Measurements from ENCODE around the gene ZNF573.
"Not testable (repeated sequence)": the region's sequence is repeated elsewhere in the genome, so short reads cannot be mapped to it uniquely, and the experiment has no call there.

ZNF573 gene

DNA sequence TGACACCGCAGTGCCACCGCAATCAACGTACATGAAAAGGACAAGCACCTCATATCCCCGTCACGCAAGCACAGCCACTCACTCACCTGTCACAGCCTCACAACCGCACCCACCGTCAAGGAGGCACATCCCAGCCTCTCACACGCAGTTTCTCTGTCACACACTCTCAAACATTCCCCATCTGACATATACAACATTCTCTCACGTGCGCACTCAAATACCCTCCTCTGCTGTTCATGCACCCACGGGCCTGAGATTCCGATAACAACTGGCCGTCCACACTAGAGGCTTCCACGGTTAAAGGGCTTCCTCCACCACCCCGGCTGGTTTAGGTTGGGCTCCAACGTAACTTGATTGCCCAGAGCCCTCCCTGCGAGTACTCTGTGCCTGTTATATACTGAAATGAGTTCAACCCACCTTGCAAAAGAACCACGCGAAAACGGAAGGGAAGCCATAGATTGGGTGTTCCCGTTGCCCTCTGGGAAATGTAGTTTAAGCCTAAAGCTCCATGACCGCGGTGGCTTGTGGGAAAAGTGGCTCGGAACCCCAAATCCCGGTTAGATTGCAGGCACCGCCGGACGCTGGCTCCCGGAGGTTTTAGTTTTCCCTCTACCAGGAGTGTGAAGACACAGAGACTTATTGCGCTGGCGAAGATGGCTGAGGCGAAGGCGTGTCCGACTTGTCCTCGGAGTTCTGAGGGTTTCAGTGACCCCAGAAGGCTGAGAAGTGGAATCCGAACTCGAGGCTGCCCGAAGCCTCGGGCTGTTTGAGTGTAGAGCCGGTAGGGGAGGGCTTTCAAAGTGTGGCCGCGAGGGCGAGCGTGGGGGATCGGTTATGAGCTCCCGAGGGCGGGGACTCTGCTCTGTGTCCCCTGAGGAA, at the start of gene ZNF573:
TSS of gene ZNF573 (minus strand) at position 460 of the 879 bp plus-strand sequence. CDS start 5,857 bp downstream, outside the sequence.
- DNase-seq = peak; percentile 97

DNA sequence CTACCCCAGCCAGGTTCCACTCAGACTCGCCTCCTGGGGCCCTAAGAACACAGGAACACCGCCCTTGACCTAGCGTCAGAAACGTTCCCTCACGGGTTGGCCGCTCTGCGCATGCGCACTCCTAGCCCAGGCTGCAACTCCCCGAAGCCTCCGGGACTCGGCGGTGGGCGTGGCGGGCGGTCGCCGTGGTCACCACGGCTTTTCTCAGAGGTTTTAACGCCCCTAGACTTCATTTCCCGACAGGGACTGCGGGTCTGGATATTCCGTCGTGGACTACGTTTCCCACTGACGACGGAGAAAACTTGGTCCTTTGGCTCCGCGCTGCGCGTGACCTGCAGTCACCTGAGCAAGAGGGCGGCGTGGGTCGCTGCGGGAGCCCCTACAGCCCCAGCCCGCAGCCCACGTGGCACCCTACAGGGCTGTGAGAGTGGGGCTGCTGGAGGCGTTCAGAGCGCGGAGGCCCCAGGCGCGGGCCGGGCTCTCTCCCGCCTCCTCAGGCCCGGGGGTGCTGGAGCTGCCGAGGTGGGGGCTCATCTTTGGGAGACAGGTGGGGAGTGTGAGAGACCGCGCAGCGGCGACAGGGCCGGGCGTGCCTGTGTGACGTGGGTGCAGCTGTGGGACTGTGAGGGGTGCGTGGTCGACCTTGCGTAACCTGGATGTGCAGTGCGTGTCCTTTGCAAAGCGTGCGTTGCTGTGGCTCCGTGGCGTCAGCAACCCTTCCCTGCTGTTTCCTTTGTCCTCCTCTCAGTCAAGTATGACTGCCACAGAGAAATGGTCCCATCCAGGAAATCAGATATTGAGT, 38.0 kb upstream of the ZNF573 start:
- DNase-seq = peak; percentile 94

DNA sequence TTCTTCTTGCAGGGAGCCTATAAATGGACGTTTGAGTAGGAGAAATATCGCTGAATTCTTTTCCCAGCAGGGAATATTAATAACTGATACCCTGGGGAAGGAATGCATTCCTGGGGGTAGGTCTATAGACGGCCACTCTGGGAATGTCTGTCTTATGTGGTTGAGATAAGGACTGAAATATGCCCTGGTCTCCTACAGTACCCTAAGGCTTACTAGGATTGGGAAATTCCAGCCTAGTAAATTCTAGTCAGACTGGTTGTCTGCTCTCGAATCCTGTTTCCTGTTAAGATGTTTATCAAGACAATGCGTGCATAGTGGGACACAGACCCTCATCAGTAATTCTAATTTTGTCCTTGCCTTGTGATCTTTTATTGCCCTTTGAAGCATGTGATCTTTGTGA, 36.2 kb upstream of the ZNF573 start:
- not testable (repeated sequence) for DNase-seq

DNA sequence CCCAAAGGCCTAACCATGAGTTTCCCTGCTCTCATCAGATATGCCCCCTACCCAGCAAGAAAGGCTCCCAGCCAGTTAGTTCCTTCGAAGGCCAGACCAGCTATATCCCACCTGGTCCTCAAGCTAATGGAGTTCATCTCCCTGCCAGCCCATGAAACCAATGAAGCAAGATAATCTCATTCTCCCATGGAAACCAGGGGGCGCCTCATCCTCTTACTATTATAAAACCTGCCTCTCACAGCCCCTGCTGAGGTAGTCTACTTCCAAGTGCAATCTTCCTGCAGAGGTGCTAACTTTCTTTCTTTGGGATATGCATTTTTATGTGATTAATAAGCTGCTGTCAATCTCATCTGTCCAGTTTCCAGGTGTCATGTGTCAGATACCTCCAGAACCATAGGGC, 34.0 kb upstream of the ZNF573 start:
- no peak for DNase-seq

DNA sequence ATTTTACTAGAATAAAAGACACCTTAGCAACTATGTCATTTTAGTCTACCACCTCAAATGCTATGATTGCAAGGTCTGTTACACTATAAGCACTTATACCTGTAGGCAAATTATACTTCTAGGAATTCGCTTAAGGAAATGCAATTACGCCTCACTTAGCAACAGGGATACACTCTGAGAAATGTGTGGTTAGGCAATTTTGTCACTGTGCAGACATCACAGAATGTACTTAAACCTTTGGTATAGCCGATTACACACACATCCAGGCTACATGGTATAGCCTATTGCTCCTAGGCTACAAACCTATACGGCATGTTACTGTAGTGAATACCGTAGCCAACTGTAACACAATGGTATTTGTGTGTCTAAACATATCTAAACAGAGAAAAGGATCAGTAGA, 30.0 kb upstream of the ZNF573 start:
- DNase-seq = no peak

DNA sequence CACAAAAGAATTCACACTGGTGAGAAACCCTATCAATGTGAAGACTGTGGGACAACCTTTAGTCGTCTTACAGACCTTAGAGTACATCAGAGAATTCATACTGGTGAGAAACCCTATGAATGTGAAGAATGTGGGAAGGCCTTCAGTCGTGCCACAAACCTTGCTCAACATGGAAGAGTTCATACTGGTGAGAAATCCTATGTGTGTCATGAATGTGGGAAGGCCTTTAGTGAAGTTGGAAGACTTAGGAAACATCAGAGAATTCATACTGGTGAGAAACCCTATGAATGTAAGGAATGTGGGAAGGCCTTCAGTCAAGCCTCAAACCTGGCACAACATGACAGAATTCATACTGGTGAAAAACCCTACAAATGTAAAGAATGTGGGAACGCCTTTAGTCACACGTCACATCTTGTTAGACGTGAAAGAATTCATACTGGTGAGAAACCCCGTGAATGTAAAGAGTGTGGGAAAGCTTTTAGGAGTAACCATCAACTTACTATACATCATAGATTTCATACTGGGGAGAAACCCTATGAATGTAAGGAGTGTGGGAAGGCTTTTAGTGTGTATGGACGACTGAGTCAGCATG, 24.0 kb upstream of the ZNF573 start:
- no peak for DNase-seq

DNA sequence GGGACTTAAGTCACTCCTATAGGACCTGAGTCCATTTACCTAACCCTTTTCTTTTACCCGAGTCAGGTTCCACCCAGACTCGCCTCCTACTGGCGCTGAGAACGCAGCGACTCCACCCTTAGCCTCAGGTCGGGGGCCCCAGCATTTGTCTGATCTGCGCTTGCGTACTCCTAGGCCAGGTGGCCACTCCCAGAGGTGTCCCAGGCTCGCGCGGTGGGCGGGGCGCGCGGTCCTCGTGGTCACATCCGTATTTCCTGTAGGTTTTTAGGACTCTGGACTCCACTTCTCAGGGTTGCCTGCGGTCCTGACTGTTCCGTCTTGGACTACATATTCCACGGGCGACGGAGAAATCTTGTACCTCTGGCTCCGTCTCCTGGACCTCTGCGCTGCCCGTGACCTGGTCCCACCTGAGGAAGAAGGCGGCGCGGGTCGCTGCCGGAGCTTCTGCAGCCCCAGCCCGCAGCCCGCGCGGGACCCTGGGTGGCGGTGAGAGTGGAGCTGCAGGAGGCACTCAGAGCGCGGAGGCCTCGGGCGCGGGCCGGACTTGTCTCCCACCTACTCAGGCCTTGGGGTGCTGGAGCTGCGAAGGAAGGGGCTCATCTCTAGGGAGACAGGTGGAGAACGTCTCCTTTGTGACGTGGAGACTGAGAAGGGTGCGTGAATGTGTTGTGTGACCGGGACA, 11.0 kb upstream of the ZNF573 start:
- no peak for DNase-seq

DNA sequence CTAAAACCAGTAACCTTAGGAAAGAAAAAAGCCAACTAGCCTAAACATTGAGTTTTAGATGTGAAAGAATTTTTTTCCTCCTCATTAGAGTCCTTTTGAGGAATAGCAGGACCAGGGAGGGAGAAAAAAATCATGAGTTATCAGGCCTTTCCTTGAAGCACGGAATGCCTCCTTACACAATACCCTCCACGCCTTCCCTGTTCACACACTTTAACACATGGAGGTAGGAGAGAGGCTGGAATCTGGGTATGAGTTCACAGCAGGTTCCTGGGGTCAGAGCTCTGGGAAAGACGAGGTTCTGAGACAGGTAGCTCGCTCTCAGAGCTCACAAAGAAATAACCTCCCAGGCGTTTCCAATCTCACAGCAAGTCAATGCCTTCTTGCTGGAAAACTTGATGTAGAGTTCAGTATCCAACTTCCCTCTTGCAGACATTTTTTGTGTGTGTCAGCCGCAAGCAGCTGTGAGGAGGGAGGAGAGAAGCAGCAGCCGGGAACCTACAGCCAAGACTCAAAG, 716 bp downstream of the ZNF573 start:
- DNase-seq = no peak

DNA sequence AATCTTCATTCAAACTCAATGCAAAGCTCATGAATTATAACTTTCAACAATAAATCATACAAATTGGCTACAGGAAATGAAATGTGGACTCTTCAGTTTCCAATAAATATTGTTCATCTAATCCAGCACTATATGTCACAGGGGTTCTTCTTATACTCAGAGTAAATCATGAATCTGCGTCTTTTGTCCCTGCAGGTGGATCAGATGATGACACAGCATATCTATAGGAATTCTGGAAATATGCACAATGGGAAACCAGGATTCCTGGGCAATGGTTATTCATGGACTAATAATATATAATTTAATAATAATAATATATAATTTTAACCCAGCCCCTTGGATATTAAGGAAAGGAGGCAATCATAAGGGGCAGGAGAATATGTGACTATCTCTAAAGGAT, 8.4 kb downstream of the ZNF573 start:
- DNase-seq = no peak

DNA sequence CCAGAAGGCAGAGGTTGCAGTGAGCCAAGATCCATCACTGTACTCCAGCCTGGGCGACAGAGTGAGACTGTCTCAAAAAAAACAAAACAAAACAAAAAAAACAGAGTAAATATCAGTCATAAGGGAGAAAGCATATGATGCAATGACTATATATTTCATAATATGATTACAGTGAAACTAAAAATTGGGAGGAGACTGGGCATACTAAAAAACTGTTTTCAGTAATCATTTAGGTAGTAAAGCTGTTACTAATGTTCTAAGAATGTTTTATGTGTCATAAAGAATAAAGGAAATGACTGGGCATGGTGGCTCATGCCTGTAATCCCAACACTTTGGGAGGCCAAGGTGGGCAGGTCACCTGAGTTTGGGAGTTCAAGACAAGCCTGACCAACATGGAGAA, 15.9 kb downstream of the ZNF573 start:
- no peak for DNase-seq

DNA sequence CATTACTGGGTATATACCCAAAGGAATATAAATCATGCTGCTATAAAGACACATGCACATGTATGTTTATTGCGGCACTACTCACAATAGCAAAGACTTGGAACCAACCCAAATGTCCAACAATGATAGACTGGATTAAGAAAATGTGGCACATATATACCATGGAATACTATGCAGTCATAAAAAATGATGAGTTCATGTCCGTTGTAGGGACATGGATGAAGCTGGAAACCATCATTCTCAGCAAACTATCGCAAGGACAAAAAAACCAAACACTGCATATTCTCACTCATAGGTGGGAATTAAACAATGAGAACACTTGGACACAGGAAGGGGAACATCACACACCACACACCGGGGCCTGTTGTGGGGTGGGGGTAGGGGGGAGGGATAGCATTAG, 21.7 kb downstream of the ZNF573 start:
- DNase-seq = not testable (repeated sequence)

DNA sequence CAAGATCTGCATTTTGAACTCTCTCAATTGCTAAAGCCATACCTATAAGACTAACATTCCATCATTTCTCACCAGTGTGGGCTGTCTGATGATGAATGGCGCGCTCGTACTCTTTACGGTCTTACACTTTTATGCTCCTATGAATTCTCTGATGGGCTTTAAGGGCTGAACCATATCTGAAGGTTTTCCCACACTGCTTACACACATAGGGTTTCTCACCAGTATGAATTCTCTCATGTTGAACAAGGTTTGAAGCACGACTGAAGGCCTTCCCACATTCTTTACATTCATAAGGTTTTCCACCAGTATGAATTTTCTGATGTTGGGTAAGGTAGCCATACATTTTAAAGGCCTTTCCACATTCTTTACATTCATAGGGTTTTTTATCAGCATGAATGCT, 41.0 kb downstream of the ZNF573 start:
- no peak for DNase-seq

DNA sequence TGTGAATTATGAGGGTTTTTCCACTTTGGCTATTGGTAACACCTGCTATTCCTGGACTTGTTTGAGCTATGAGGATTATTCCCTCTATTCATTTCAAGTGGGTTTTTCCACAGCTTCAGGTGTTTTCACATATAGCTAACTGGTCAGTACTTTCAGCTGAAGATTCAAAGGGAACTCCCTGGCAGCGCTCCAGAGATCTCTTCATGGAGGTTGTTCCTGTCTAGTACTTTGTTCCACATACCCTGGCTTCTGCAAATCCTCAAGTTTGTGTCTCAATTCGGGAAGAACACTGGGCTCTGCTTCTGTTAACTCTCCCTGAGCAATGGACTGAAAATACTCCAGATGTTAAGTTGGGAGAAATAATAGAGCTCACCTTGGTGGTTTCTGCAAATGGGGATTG, 54.2 kb downstream of the ZNF573 start:
- no peak for DNase-seq

DNA sequence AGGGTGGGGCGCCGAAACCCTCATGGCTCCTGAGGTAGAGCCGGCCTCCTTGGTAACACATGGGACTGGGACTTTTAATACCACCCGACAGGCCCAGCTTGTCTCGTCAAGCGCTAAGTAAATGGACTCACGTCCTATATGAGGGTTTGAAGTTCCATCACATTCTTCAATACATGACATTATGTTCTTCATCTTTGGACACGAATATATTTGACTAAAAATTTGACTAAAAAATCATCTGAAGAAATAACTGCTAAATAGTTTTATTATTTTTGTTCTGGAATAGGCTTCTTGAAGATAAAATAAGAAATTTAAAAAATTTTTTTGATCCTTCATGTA, 59.5 kb downstream of the ZNF573 start:
- DNase-seq = no peak

DNA sequence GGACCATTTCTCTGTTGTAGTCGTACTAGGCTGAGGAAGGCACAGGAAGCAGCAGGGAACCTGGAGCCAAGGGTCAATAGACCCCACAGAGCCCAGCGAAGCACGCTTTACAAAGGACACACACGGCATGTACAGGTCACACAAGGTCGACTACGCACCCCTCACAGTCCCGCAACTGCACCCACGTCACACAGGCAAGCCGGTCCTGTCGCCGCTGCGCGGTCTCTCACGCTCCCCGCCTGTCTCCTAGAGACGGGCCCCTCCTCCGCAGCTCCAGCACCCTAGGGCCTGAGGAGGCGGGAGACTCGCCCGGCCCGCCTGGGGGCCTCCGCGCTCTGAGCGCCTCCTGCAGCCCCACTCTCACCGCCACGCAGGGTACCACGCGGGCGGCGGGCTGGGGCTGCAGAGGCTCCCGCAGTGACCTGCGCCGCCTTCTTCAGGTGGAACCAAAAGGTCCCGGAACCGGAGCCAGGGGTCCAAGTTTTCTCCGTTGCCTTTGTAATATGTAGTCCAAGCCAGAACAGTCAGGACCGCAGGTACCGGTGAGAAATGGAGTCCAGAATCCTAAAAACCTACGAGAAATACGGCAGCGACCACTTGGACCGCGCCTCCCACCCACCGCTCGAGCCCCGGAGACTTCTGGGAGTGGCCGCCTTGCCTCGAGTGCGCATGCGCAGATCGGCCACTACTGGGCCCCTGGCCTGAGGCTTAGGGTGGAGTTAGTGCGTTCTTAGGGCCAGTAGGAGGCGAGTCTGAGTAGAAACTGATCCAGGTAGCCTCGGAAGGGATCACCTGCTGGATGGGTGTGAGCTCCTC, 60.1 kb downstream of the ZNF573 start, which contains the start of gene ZNF607:
TSS of gene ZNF607 (minus strand) at position 651 of the 816 bp plus-strand sequence. CDS start 8,143 bp downstream, outside the sequence.
- DNase-seq = peak; percentile 97

DNA sequence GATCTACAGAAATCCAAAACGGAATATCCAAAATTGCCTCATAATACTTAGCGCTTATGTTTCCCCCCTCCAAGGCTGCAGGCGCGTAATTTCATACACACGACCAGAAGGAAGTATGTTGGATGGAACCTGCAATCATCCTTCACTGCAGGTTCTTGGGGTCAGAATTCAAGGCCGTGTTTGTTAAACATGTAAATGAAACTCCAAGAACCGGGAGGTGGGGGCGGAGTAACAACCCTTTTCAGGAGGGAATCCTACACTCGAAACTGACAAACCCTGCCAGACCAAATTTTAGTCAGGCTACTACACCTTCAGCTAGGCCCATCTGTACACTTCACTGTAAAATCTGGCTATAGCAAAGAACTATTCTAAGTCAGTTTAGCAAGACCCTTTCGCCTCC, 61.1 kb downstream of the ZNF573 start:
- peak; percentile 1 for DNase-seq

DNA sequence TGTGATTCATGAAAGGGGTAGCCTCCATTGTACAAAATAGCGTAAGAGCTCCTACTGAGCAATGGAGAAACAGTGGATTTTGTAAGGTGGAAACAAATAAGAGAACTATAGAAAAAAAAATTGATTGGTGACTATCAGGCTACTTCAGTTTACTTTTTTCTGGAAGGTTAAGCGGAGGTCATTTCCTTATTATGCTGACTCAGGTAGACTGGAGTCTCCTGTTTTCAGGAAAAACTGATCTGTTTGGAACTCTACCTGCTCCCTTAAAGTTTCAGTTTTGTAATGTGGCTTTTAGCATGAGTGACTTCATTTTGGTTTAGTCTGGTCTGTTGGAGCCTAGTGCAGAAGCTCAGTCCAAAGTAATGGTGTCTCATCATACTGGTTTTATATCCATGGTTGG, 63.2 kb downstream of the ZNF573 start:
- no peak for DNase-seq

DNA sequence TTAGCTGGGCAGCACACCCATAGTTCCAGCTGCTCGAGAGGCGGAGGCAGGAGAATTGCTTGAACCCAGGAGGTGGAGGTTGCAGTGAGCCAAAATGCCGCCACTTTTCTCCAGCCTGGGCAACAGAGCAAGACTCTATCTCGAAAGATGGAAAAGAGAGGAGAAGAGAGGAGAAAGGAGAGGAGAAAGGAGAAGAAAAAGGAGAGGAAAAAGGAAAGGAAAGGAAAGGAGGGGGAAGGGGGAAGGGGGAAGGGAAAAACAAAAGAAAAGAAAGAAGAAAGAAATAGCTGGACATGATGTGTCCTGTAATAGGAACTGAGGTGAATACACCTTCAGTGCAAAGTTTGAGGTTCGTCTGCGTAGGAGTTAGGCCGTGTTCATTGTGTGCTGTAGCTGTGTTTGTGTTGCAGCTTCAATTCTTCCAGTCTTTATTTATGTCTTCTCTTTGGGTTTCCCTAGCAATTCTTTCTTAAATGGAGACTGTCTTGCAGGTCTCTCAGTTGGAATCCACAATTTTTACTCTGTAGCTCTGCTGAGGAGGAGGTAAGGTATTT, 73.3 kb downstream of the ZNF573 start:
- DNase-seq = no peak

DNA sequence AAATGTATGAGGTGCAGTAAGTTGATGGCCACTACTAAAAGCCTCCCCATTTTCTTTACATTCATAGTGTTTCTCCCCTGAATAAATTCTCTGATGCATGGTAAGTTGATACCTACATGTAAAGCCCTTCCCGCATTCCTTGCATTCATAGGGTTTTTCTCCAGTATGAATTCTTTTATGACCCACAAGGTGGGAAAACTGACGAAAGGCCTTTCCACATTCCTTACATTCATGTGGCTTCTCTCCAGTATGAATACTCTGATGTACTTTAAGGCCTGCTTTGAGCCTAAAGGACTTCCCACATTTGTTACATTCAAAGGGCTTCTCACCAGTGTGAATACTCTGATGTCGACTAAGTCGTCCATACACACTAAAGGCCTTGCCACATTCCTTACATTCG, 80.3 kb downstream of the ZNF573 start:
- DNase-seq = no peak

DNA sequence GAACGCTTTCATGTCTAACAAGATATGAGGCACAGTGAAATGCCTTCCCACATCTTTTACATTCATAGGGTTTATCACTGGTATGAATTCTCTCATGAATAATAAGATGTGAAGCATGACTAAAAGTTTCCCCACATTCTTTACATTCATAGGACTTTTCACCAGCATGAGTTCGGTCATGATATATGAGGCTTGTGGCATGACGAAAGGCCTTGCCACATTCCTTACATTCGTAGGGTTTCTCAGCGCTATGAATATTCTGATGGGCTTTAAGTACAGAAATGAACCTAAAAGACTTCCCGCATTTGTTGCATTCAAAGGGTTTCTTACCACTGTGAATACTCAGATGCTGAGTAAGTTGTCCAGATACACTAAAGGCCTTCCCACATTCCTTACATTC, 81.2 kb downstream of the ZNF573 start:
- peak; percentile 2 for DNase-seq

DNA sequence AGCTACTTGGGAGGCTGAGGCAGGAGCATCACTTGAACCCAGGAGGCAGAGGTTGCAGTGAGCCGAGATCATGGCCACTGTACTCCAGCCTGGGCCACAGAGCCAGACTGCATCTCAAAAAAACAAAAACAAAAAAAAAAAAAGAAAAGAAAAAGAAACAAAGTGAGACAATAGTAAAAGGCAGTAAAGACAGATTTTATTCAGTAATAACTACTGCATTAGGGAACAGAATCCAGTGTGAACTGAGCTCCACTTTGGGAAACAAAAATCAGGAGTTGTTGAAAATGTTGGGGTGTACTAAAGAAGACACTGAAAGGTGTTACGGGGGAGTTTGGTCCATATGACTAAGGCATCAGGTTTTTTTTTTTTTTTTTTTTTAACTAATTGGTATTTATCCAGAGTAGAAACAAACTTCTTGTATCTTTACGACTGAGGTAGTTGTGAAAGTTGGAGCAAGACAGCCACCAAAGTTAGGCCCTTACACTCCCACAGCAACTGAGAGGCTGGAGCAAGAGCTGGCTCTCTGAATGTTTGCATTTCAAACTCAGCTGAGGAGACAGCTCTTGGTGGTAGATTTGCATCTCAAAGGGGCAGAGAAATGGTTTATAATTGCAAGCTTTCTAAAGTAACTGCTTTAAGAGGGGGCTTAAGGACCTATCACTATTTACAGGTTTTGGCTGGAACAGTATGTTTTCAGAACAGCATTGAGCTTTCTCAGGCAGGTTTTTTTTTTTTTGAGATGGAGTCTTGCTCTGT, 84.1 kb downstream of the ZNF573 start:
- DNase-seq = no peak

Data from eye (tissue), 1 donor.